GM12864 (cell line): ENCODE data around the gene ZNF839.
A peak's percentile ranks its signal among the peaks of the same experiment; 100 is the strongest.

Experiments used
- DNase-seq: peaks from one replicate; pipeline ENCODE4 v3.0.0-alpha.2; 2011; ENCODE audit warnings: low read depth
- H3K4me3 ChIP-seq: 2 replicates; pipeline ENCODE4 v1.5.1; 2011; ENCODE audit warnings: mild to moderate bottlenecking, low read depth, low read length, control low read depth
- CTCF ChIP-seq: IDR thresholded peaks from 2 replicates; pipeline ENCODE4 v1.5.1; 2011; ENCODE audit warnings: low read depth, mild to moderate bottlenecking, moderate library complexity, low read length, control low read depth, inconsistent platforms; ENCODE audit errors: missing control alignments

Gene ZNF839

GRCh38 chr14:102314242-102315011 is 5.1 kb upstream of the ZNF839 start:
- DNase-seq, result no peak
- H3K4me3 ChIP-seq, result peak overlapping the region; percentile 55
- peak; percentile 96 for TF ChIP-seq CTCF

- DNase-seq, result no peak
- no peak overlapping the region for H3K4me3 ChIP-seq
- TF ChIP-seq CTCF, result no peak
Observed at GRCh38 chr14:102315121-102315520, 4.4 kb upstream of the ZNF839 start.

DNA sequence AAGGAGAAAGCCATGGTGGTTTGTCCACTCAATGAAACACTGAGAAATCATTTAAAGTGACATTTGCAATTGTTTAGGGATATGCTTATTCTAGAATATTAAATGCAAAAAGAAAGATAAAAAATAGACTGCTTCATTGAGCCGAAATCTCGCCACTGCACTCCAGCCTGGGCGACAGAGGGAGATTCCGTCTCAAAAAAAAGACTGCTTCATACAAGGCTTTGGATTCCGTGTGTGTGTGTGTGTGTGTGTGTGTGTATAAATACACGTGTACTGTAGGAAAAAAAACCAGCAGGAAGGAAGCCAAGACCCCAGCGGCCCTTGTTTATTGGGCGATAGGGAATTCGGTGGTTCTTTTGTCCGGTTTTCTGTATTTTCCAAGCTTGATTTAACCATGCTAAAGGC is 3.2 kb upstream of the ZNF839 start:
- DNase-seq, result no peak

GRCh38 chr14:102316743-102317563 is 2.6 kb upstream of the ZNF839 start:
- peak; percentile 74 for TF ChIP-seq CTCF
- H3K4me3 ChIP-seq, result peak overlapping the region; percentile 60

More for the DNA sequence above, 3.2 kb upstream of the ZNF839 start:
- peak overlapping the region; percentile 60 for H3K4me3 ChIP-seq
- TF ChIP-seq CTCF, result no peak

GRCh38 chr14:102317564-102318248 is 1.8 kb upstream of the ZNF839 start:
- DNase-seq, result no peak
- H3K4me3 ChIP-seq, result peak overlapping the region; percentile 52

More at GRCh38 chr14:102316743-102317563, 2.6 kb upstream of the ZNF839 start:
- DNase-seq, result peak; percentile 75

DNA sequence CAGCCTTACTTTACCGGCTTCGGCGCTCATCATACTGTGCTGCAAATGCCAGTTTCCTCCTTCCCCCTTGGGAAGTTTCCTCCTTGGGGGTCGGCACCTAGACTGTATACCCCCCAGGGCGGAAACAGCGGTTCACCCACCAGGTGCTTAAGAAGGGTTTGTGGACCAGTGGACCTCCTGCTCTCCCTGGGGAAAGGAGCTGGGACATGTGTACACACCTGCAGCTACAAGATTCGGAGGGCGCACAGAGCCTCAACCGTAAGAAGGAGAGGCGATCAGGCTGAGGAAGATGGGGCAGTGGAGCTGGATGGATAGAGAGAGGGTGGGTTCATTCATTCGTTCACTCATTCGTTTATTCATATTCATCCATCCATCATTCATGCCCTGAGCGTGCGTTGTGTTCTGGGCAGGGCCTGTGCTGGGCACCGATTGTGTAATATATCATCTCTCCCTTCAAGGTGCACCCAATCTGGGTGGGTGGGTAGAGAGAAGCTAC is 717 bp upstream of the ZNF839 start:
- no peak for TF ChIP-seq CTCF
- H3K4me3 ChIP-seq, result peak overlapping the region; percentile 81
- no peak for DNase-seq

More at GRCh38 chr14:102317564-102318248, 1.8 kb upstream of the ZNF839 start:
- TF ChIP-seq CTCF, result peak; percentile 37
